ENCODE measurements around the gene LRRK1. TPM values are rescaled to one million over a fixed set of nuclear protein-coding genes. Genes with fewer than 3 reads are reported as not detected.

Gene LRRK1
- total RNA-seq, 1 experiment from 2014 or later: 1.7 TPM

- no peak for DNase-seq (ENCODE audit: low read depth)
Measured at GRCh38 chr15:100890850-100891249, 28.3 kb upstream of the LRRK1 start.

GRCh38 chr15:100891307-100892012 is 27.7 kb upstream of the LRRK1 start:
- no peak for DNase-seq (ENCODE audit: low read depth)

- DNase-seq (ENCODE audit: low read depth): no peak
Measured at GRCh38 chr15:100892013-100892355, 27.2 kb upstream of the LRRK1 start.

- DNase-seq (ENCODE audit: low read depth): no peak
Measured at GRCh38 chr15:100893261-100893963, 25.7 kb upstream of the LRRK1 start.

GRCh38 chr15:100893964-100894295 is 25.2 kb upstream of the LRRK1 start:
- DNase-seq (ENCODE audit: low read depth): no peak

- no peak for DNase-seq (ENCODE audit: low read depth)
Measured at GRCh38 chr15:100895721-100896120, 23.4 kb upstream of the LRRK1 start.

GRCh38 chr15:100897221-100898151 is 21.7 kb upstream of the LRRK1 start:
- no peak for DNase-seq (ENCODE audit: low read depth)

- DNase-seq (ENCODE audit: low read depth): no peak
Measured at GRCh38 chr15:100898152-100898490, 21.0 kb upstream of the LRRK1 start.

GRCh38 chr15:100898661-100899462 is 20.3 kb upstream of the LRRK1 start:
- DNase-seq (ENCODE audit: low read depth): no peak

GRCh38 chr15:100899601-100900000 is 19.6 kb upstream of the LRRK1 start:
- DNase-seq (ENCODE audit: low read depth): no peak

GRCh38 chr15:100900136-100900794 is 18.9 kb upstream of the LRRK1 start:
- no peak for DNase-seq (ENCODE audit: low read depth)

GRCh38 chr15:100900795-100901169 is 18.4 kb upstream of the LRRK1 start:
- DNase-seq (ENCODE audit: low read depth): no peak

GRCh38 chr15:100901296-100901695 is 17.9 kb upstream of the LRRK1 start:
- DNase-seq (ENCODE audit: low read depth): no peak

GRCh38 chr15:100901702-100902435 is 17.3 kb upstream of the LRRK1 start:
- DNase-seq (ENCODE audit: low read depth): peak; percentile 45

- peak; percentile 43 for DNase-seq (ENCODE audit: low read depth)
Measured at GRCh38 chr15:100902436-100903167, 16.6 kb upstream of the LRRK1 start.

- DNase-seq (ENCODE audit: low read depth): no peak
Measured at GRCh38 chr15:100903168-100903554, 16.0 kb upstream of the LRRK1 start.

- no peak for DNase-seq (ENCODE audit: low read depth)
Measured at GRCh38 chr15:100905850-100906249, 13.3 kb upstream of the LRRK1 start.

GRCh38 chr15:100908466-100908865 is 10.7 kb upstream of the LRRK1 start:
- no peak for DNase-seq (ENCODE audit: low read depth)

GRCh38 chr15:100909565-100909964 is 9.6 kb upstream of the LRRK1 start:
- no peak for DNase-seq (ENCODE audit: low read depth)
